ENCODE data around the gene BSND.
A peak's percentile ranks its signal among the peaks of the same experiment; 100 is the strongest.

Gene BSND

GRCh38 chr1:54991939-54992338 lies 6.8 kb upstream of the BSND start:
- no peak for TF ChIP-seq CTCF (IDR thresholded peaks at IDR 0.05; ENCODE audit: borderline replicate concordance, insufficient read depth, low read depth, low read length)
- H3K4me3 ChIP-seq (ENCODE audit: low read depth, low read length), result no peak overlapping the region

- H3K4me3 ChIP-seq (ENCODE audit: low read depth, low read length), result no peak overlapping the region
- no peak for TF ChIP-seq CTCF (IDR thresholded peaks at IDR 0.05; ENCODE audit: borderline replicate concordance, insufficient read depth, low read depth, low read length)
Measured at GRCh38 chr1:54993140-54993539, 5.6 kb upstream of the BSND start.

GRCh38 chr1:54994355-54994990 lies 4.3 kb upstream of the BSND start:
- no peak overlapping the region for H3K4me3 ChIP-seq (ENCODE audit: low read depth, low read length)
- no peak for TF ChIP-seq CTCF (IDR thresholded peaks at IDR 0.05; ENCODE audit: borderline replicate concordance, insufficient read depth, low read depth, low read length)

GRCh38 chr1:54995013-54995760 lies 3.5 kb upstream of the BSND start:
- no peak for TF ChIP-seq CTCF (IDR thresholded peaks at IDR 0.05; ENCODE audit: borderline replicate concordance, insufficient read depth, low read depth, low read length)
- H3K4me3 ChIP-seq (ENCODE audit: low read depth, low read length), result no peak overlapping the region

GRCh38 chr1:54995835-54996234 lies 2.9 kb upstream of the BSND start:
- H3K4me3 ChIP-seq (ENCODE audit: low read depth, low read length), result no peak overlapping the region
- TF ChIP-seq CTCF (IDR thresholded peaks at IDR 0.05; ENCODE audit: borderline replicate concordance, insufficient read depth, low read depth, low read length), result no peak

- TF ChIP-seq CTCF (IDR thresholded peaks at IDR 0.05; ENCODE audit: borderline replicate concordance, insufficient read depth, low read depth, low read length), result peak; percentile 83
- no peak overlapping the region for H3K4me3 ChIP-seq (ENCODE audit: low read depth, low read length)
Measured at GRCh38 chr1:54996359-54996868, 2.3 kb upstream of the BSND start.
